ENCODE data around the gene IBSP. TPM values are rescaled to one million over a fixed set of nuclear protein-coding genes. Genes with fewer than 3 reads are reported as not detected.

IBSP gene
- total RNA-seq (2014; rRNA removed; shearing (Covaris generic); ENCODE audit: low replicate concordance) = not detected in 2 replicates

- H3K9me3 ChIP-seq = no peaks in the 10 kb centered on the region
- no peak within 1 kb of the TSS for H3K4me3 ChIP-seq
- no peaks in the 10 kb centered on the region for H3K27me3 ChIP-seq
- no peaks in the 10 kb centered on the region for H3K36me3 ChIP-seq
- no peak for DNase-seq
Observed at GRCh38 chr4:87799301-87800113, at the start of gene IBSP. TSS of gene IBSP (plus strand) at chr4:87799554. CDS start at chr4:87802362, 2,808 bp downstream.

- no peak for DNase-seq
- Histone ChIP-seq H3K9me3 (no peaks in the 10 kb centered on the region), H3K4me3 (no peak overlapping the region), H3K36me3 (no peaks in the 10 kb centered on the region), H3K27me3 (no peaks in the 10 kb centered on the region)
Observed at GRCh38 chr4:87749883-87750282, 49.5 kb upstream of the IBSP start.

GRCh38 chr4:87758270-87758669 lies 41.1 kb upstream of the IBSP start:
- Histone ChIP-seq H3K36me3 (no peaks in the 10 kb centered on the region), H3K27me3 (no peaks in the 10 kb centered on the region), H3K4me3 (no peak overlapping the region), H3K9me3 (no peaks in the 10 kb centered on the region)
- DNase-seq = no peak

GRCh38 chr4:87762311-87762710 lies 37.0 kb upstream of the IBSP start:
- H3K36me3 ChIP-seq = no peaks in the 10 kb centered on the region
- no peak overlapping the region for H3K4me3 ChIP-seq
- DNase-seq = no peak
- no peaks in the 10 kb centered on the region for H3K9me3 ChIP-seq
- H3K27me3 ChIP-seq = no peaks in the 10 kb centered on the region

GRCh38 chr4:87781569-87781968 lies 17.8 kb upstream of the IBSP start:
- no peaks in the 10 kb centered on the region for H3K9me3 ChIP-seq
- H3K36me3 ChIP-seq = no peaks in the 10 kb centered on the region
- H3K27me3 ChIP-seq = no peaks in the 10 kb centered on the region
- DNase-seq = no peak
- no peak overlapping the region for H3K4me3 ChIP-seq

GRCh38 chr4:87783781-87784180 lies 15.6 kb upstream of the IBSP start:
- Histone ChIP-seq H3K36me3 (no peaks in the 10 kb centered on the region), H3K9me3 (no peaks in the 10 kb centered on the region), H3K27me3 (no peaks in the 10 kb centered on the region), H3K4me3 (no peak overlapping the region)
- no peak for DNase-seq

GRCh38 chr4:87785731-87786509 lies 13.4 kb upstream of the IBSP start:
- H3K27me3 ChIP-seq = no peaks in the 10 kb centered on the region
- H3K9me3 ChIP-seq = no peaks in the 10 kb centered on the region
- H3K36me3 ChIP-seq = no peaks in the 10 kb centered on the region
- DNase-seq = no peak
- no peak overlapping the region for H3K4me3 ChIP-seq

- Histone ChIP-seq H3K27me3 (no peaks in the 10 kb centered on the region), H3K36me3 (no peaks in the 10 kb centered on the region), H3K9me3 (no peaks in the 10 kb centered on the region), H3K4me3 (no peak overlapping the region)
- DNase-seq = no peak
Observed at GRCh38 chr4:87802858-87803257, 3.5 kb downstream of the IBSP start.

GRCh38 chr4:87803421-87803820 lies 4.1 kb downstream of the IBSP start:
- no peaks in the 10 kb centered on the region for H3K9me3 ChIP-seq
- no peak overlapping the region for H3K4me3 ChIP-seq
- no peak for DNase-seq
- no peaks in the 10 kb centered on the region for H3K27me3 ChIP-seq
- H3K36me3 ChIP-seq = no peaks in the 10 kb centered on the region

- H3K9me3 ChIP-seq = no peaks in the 10 kb centered on the region
- H3K4me3 ChIP-seq = no peak overlapping the region
- DNase-seq = no peak
- no peaks in the 10 kb centered on the region for H3K36me3 ChIP-seq
- H3K27me3 ChIP-seq = no peaks in the 10 kb centered on the region
Observed at GRCh38 chr4:87804871-87805270, 5.5 kb downstream of the IBSP start.

- Histone ChIP-seq H3K36me3 (no peaks in the 10 kb centered on the region), H3K27me3 (no peaks in the 10 kb centered on the region), H3K4me3 (no peak overlapping the region), H3K9me3 (no peaks in the 10 kb centered on the region)
- no peak for DNase-seq
Observed at GRCh38 chr4:87805971-87806370, 6.6 kb downstream of the IBSP start.

GRCh38 chr4:87806520-87806919 lies 7.2 kb downstream of the IBSP start:
- DNase-seq = no peak
- Histone ChIP-seq H3K4me3 (no peak overlapping the region), H3K27me3 (no peaks in the 10 kb centered on the region), H3K36me3 (no peaks in the 10 kb centered on the region), H3K9me3 (no peaks in the 10 kb centered on the region)

- H3K9me3 ChIP-seq = no peaks in the 10 kb centered on the region
- no peak for DNase-seq
- no peak overlapping the region for H3K4me3 ChIP-seq
- H3K36me3 ChIP-seq = no peaks in the 10 kb centered on the region
- H3K27me3 ChIP-seq = no peaks in the 10 kb centered on the region
Observed at GRCh38 chr4:87807402-87807801, 8.0 kb downstream of the IBSP start.

- no peaks in the 10 kb centered on the region for H3K27me3 ChIP-seq
- H3K4me3 ChIP-seq = no peak overlapping the region
- H3K36me3 ChIP-seq = no peaks in the 10 kb centered on the region
- DNase-seq = no peak
- no peaks in the 10 kb centered on the region for H3K9me3 ChIP-seq
Observed at GRCh38 chr4:87811977-87812376, 12.6 kb downstream of the IBSP start.

- no peaks in the 10 kb centered on the region for H3K36me3 ChIP-seq
- peak; percentile 1 for DNase-seq
- no peaks in the 10 kb centered on the region for H3K27me3 ChIP-seq
- no peak overlapping the region for H3K4me3 ChIP-seq
- H3K9me3 ChIP-seq = no peaks in the 10 kb centered on the region
Observed at GRCh38 chr4:87819281-87819919, 20.0 kb downstream of the IBSP start.

- no peaks in the 10 kb centered on the region for H3K27me3 ChIP-seq
- H3K4me3 ChIP-seq = no peak overlapping the region
Observed at GRCh38 chr4:87823200-87823599, 23.8 kb downstream of the IBSP start.

GRCh38 chr4:87823724-87824123 lies 24.4 kb downstream of the IBSP start:
- H3K9me3 ChIP-seq = no peaks in the 10 kb centered on the region
- no peak for DNase-seq
- no peak overlapping the region for H3K4me3 ChIP-seq
- no peaks in the 10 kb centered on the region for H3K36me3 ChIP-seq
- no peaks in the 10 kb centered on the region for H3K27me3 ChIP-seq

More at GRCh38 chr4:87823200-87823599, 23.8 kb downstream of the IBSP start:
- no peaks in the 10 kb centered on the region for H3K36me3 ChIP-seq
- H3K9me3 ChIP-seq = no peaks in the 10 kb centered on the region
- no peak for DNase-seq

Measured in MG63 (cell line).